Chondrocyte (in vitro differentiated cells): ENCODE data around the gene MUTYH. TPM values are rescaled to one million over a fixed set of nuclear protein-coding genes. Genes with fewer than 3 reads are reported as not detected.
"Not testable (repeated sequence)": the region's sequence is repeated elsewhere in the genome, so short reads cannot be mapped to it uniquely, and the experiment has no call there.

Source experiments
- DNase-seq: peaks from one replicate; pipeline ENCODE4 v3.0.0; 2021; ENCODE audit warnings: mixed read lengths, low spot score
- H3K27ac Mint-ChIP-seq: one replicate; pipeline ENCODE4 v1.8.0; 2021; ENCODE audit warnings: mild to moderate bottlenecking, moderate library complexity, mixed read lengths; ENCODE audit not compliant: unreplicated experiment
- H3K27me3 Mint-ChIP-seq: 2 replicates; pipeline ENCODE4 v1.8.0; 2021; ENCODE audit warnings: low read depth, mixed read lengths
- H3K36me3 Mint-ChIP-seq: 2 replicates; pipeline ENCODE4 v1.8.0; 2021; ENCODE audit warnings: low read depth, mixed read lengths
- H3K4me1 Mint-ChIP-seq: 2 replicates; pipeline ENCODE4 v1.8.0; 2021; ENCODE audit warnings: low read depth, mild to moderate bottlenecking, mixed read lengths
- H3K4me3 Mint-ChIP-seq: one replicate; pipeline ENCODE4 v1.8.0; 2021; ENCODE audit warnings: mild to moderate bottlenecking, moderate library complexity, mixed read lengths; ENCODE audit not compliant: unreplicated experiment
- H3K9me3 Mint-ChIP-seq: 2 replicates; pipeline ENCODE4 v1.8.0; 2021; ENCODE audit warnings: low read depth, mixed read lengths
- CTCF ChIP-seq: fragments of 200-600 bp; sonication (generic); IDR thresholded peaks from 2 replicates; pipeline ENCODE4 v1.5.0; 2021; ENCODE audit warnings: antibody characterized with exemption, mild to moderate bottlenecking, moderate library complexity
- total RNA-seq: library from RNA; stranded (reverse); gene quantifications from 3 replicates; pipeline ENCODE4 v1.2.1, GENCODE V29; 2021

Gene MUTYH
- total RNA-seq, 1 donor from 2014 or later: 12.8 TPM

- no peak for DNase-seq
- Mint-ChIP-seq H3K4me3 (no peak overlapping the region), H3K27me3 (peaks cover 2% of the 10 kb centered on the region), H3K4me1 (peaks cover 19% of the 10 kb centered on the region), H3K9me3 (no peaks in the 10 kb centered on the region), H3K36me3 (no peaks in the 10 kb centered on the region), H3K27ac (peak overlapping the region; percentile 28)
- peak; percentile 46 for TF ChIP-seq CTCF
These were observed 35.2 kb upstream of the MUTYH start for GRCh38 chr1:45375104-45376090.

- Mint-ChIP-seq H3K27me3 (peaks cover 2% of the 10 kb centered on the region), H3K36me3 (no peaks in the 10 kb centered on the region), H3K4me1 (peaks cover 19% of the 10 kb centered on the region), H3K4me3 (no peak overlapping the region), H3K9me3 (no peaks in the 10 kb centered on the region), H3K27ac (no peak overlapping the region)
- TF ChIP-seq CTCF: no peak
- no peak for DNase-seq
These were observed 33.3 kb upstream of the MUTYH start for GRCh38 chr1:45373573-45373972.

- H3K36me3 Mint-ChIP-seq: no peaks in the 10 kb centered on the region
- no peak for DNase-seq
- H3K27me3 Mint-ChIP-seq: peaks cover 2% of the 10 kb centered on the region
- H3K4me3 Mint-ChIP-seq: no peak overlapping the region
- TF ChIP-seq CTCF: no peak
- no peak overlapping the region for H3K27ac Mint-ChIP-seq
- no peaks in the 10 kb centered on the region for H3K9me3 Mint-ChIP-seq
- H3K4me1 Mint-ChIP-seq: peaks cover 8% of the 10 kb centered on the region
These were observed 30.3 kb upstream of the MUTYH start for GRCh38 chr1:45370575-45370974.

- no peak for TF ChIP-seq CTCF
- Mint-ChIP-seq H3K9me3 (no peaks in the 10 kb centered on the region), H3K27ac (no peak overlapping the region)
These were observed 24.8 kb upstream of the MUTYH start for GRCh38 chr1:45365051-45365450.

GRCh38 chr1:45364294-45364693, 24.1 kb upstream of the MUTYH start:
- H3K4me1 Mint-ChIP-seq: peaks cover 6% of the 10 kb centered on the region
- TF ChIP-seq CTCF: no peak
- no peaks in the 10 kb centered on the region for H3K27me3 Mint-ChIP-seq
- no peak overlapping the region for H3K4me3 Mint-ChIP-seq
- no peaks in the 10 kb centered on the region for H3K36me3 Mint-ChIP-seq
- DNase-seq: no peak
- no peak overlapping the region for H3K27ac Mint-ChIP-seq
- H3K9me3 Mint-ChIP-seq: no peaks in the 10 kb centered on the region

More at GRCh38 chr1:45365051-45365450, 24.8 kb upstream of the MUTYH start:
- Mint-ChIP-seq H3K27me3 (no peaks in the 10 kb centered on the region), H3K4me1 (peaks cover 3% of the 10 kb centered on the region), H3K4me3 (no peak overlapping the region), H3K36me3 (no peaks in the 10 kb centered on the region)
- DNase-seq: no peak

GRCh38 chr1:45360981-45361380, 20.7 kb upstream of the MUTYH start:
- not testable (repeated sequence) for H3K4me1 Mint-ChIP-seq, H3K9me3 Mint-ChIP-seq, H3K36me3 Mint-ChIP-seq, H3K4me3 Mint-ChIP-seq, DNase-seq, H3K27me3 Mint-ChIP-seq, H3K27ac Mint-ChIP-seq
